HS-27A (cell line): Measurements from ENCODE around the gene BCL2L11.

Source experiments
- DNase-seq: peaks from one replicate; pipeline ENCODE4 v3.0.0-alpha.2; 2012; ENCODE audit warnings: low read depth, missing footprints

Gene BCL2L11

GRCh38 chr2:111191877-111192276 is 71.2 kb downstream of the BCL2L11 start:
- DNase-seq = no peak

- DNase-seq = no peak
Measured at GRCh38 chr2:111192776-111193368, 72.2 kb downstream of the BCL2L11 start.

- no peak for DNase-seq
Measured at GRCh38 chr2:111194835-111195621, 74.3 kb downstream of the BCL2L11 start.

- DNase-seq = no peak
Measured at GRCh38 chr2:111196435-111196834, 75.7 kb downstream of the BCL2L11 start.

- no peak for DNase-seq
Measured at GRCh38 chr2:111198701-111199100, 78.0 kb downstream of the BCL2L11 start.

GRCh38 chr2:111199840-111200239 is 79.1 kb downstream of the BCL2L11 start:
- DNase-seq = no peak

- no peak for DNase-seq
Measured at GRCh38 chr2:111200333-111200881, 79.7 kb downstream of the BCL2L11 start.

GRCh38 chr2:111201214-111201613 is 80.5 kb downstream of the BCL2L11 start:
- DNase-seq = no peak

- no peak for DNase-seq
Measured at GRCh38 chr2:111202266-111203040, 81.7 kb downstream of the BCL2L11 start.

- no peak for DNase-seq
Measured at GRCh38 chr2:111204706-111205105, 84.0 kb downstream of the BCL2L11 start.

- no peak for DNase-seq
Measured at GRCh38 chr2:111205774-111206173, 85.1 kb downstream of the BCL2L11 start.

- no peak for DNase-seq
Measured at GRCh38 chr2:111207851-111208250, 87.1 kb downstream of the BCL2L11 start.

- no peak for DNase-seq
Measured at GRCh38 chr2:111208639-111209038, 87.9 kb downstream of the BCL2L11 start.

GRCh38 chr2:111209045-111209514 is 88.4 kb downstream of the BCL2L11 start:
- DNase-seq = no peak

- no peak for DNase-seq
Measured at GRCh38 chr2:111210036-111210435, 89.3 kb downstream of the BCL2L11 start.

- no peak for DNase-seq
Measured at GRCh38 chr2:111213877-111214276, 93.2 kb downstream of the BCL2L11 start.

GRCh38 chr2:111216811-111217652 is 96.3 kb downstream of the BCL2L11 start:
- DNase-seq = no peak
